MM.1S (cell line): ENCODE results near the gene SLC9C1.
A peak's percentile ranks its signal among the peaks of the same experiment; 100 is the strongest.

ENCODE experiments used
- DNase-seq: peaks from one replicate; pipeline ENCODE4 v3.0.0-alpha.2; 2015
- H2AFZ ChIP-seq: fragments of 300-600 bp; sonication (generic); 2 replicates; pipeline ENCODE4 v1.6.0; 2016; ENCODE audit warnings: antibody characterized with exemption, low read length
- H3F3A ChIP-seq: fragments of 300-600 bp; sonication (generic); 2 replicates; pipeline ENCODE4 v1.6.1; 2016; ENCODE audit warnings: mild to moderate bottlenecking, antibody characterized with exemption, low read length, moderate library complexity, mixed read lengths; ENCODE audit not compliant: insufficient read depth
- H3K27ac ChIP-seq: fragments of 300-600 bp; sonication (generic); 2 replicates; pipeline ENCODE4 v1.5.1; 2016; ENCODE audit warnings: mild to moderate bottlenecking, low read length
- H3K27me3 ChIP-seq: fragments of 300-600 bp; sonication (generic); replicated peaks from 2 replicates; pipeline ENCODE4 v1.6.0; 2016; ENCODE audit warnings: low read length; ENCODE audit not compliant: insufficient read depth
- H3K36me3 ChIP-seq: fragments of 300-600 bp; sonication (generic); replicated peaks from 2 replicates; pipeline ENCODE4 v1.6.1; 2016; ENCODE audit warnings: mild to moderate bottlenecking, low read length, mixed read lengths; ENCODE audit not compliant: insufficient read depth
- H3K4me1 ChIP-seq: fragments of 300-600 bp; sonication (generic); 2 replicates; pipeline ENCODE4 v1.6.1; 2016; ENCODE audit warnings: low read length, mixed read lengths
- H3K4me2 ChIP-seq: fragments of 300-600 bp; sonication (generic); 2 replicates; pipeline ENCODE4 v1.6.0; 2016; ENCODE audit warnings: low read depth, low read length
- H3K4me3 ChIP-seq: fragments of 300-600 bp; sonication (generic); 2 replicates; pipeline ENCODE4 v1.5.1; 2016; ENCODE audit warnings: low read length, mixed read lengths
- H3K79me2 ChIP-seq: fragments of 300-600 bp; sonication (generic); 2 replicates; pipeline ENCODE4 v1.6.1; 2016; ENCODE audit warnings: mixed run types, low read length, mixed read lengths
- H3K9ac ChIP-seq: fragments of 300-600 bp; sonication (generic); 2 replicates; pipeline ENCODE4 v1.6.1; 2016; ENCODE audit warnings: low read length, mixed read lengths
- H3K9me2 ChIP-seq: fragments of 300-600 bp; sonication (generic); replicated peaks from 2 replicates; pipeline ENCODE4 v1.6.1; 2016; ENCODE audit warnings: mild to moderate bottlenecking, low read length, mixed read lengths; ENCODE audit not compliant: insufficient read depth
- H3K9me3 ChIP-seq: fragments of 300-600 bp; sonication (generic); replicated peaks from 2 replicates; pipeline ENCODE4 v1.6.1; 2016; ENCODE audit warnings: mild to moderate bottlenecking, low read length, mixed read lengths; ENCODE audit not compliant: insufficient read depth
- H4K20me1 ChIP-seq: fragments of 300-600 bp; sonication (generic); 2 replicates; pipeline ENCODE4 v1.6.1; 2016; ENCODE audit warnings: mild to moderate bottlenecking, low read length, moderate library complexity, mixed read lengths; ENCODE audit not compliant: insufficient read depth
- EZH2 ChIP-seq: fragments of 300-600 bp; sonication (generic); optimal IDR thresholded peaks from 2 replicates; pipeline ENCODE3; 2017; ENCODE audit warnings: low read depth, mild to moderate bottlenecking, antibody characterized with exemption, low read length, mixed read lengths
- EZH2phosphoT487 ChIP-seq: fragments of 300-600 bp; sonication (generic); IDR thresholded peaks from 2 replicates; pipeline ENCODE4 v1.6.1; 2018; ENCODE audit warnings: antibody characterized with exemption, low read length
- TF ChIP-seq, protein P1 (sequence below): fragments of 300-600 bp; sonication (generic); IDR thresholded peaks from 2 replicates; pipeline ENCODE4 v1.5.1; 2016; ENCODE audit warnings: antibody characterized with exemption, low read length, mixed read lengths

SLC9C1 gene

DNA sequence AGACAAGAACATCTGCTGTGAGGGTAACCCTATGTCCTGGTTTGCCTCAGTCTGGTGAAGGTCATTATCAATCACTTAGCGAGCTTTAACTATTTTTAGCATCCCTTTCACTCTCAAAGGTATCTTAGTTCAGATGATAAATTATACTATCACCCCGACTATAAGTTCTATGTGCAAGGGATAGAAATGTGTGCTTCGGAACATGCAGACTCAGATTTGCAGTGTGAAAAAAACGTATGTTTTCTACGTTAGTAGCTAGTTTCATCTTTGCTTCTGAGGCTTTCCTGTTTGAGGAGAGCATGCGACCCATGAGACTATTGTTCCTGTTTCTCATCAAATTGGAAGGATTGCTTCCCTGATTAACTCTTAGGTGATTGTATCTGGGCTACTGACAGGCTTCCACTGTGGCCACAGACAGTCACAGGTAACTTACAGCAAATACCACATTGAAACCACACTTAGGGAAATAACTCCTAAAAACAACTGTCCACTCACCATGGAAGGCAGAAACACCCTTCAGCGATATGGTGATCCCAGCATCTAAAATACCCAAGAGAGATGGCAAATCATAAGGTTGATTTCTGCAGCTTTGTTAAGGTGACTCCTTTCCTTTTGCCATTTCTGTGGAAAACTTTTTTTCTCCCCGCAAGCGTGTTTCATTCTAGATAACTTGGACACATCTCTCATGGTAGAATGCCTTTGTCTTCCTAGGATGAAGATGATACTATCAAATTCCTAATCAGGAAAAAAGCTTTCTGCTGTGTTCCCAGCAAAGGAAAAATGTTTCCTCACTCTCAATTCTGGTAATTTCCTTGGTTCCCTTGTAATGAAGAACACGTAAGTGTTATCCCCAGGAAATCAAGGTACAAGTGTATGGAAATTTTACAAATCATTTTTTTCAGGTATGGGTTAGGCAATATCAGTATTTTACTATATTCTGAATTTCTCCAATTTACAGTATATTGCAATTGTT, 166.2 kb downstream of the SLC9C1 start:
- peak; percentile 42 for DNase-seq
- TF ChIP-seq, protein P1, sequence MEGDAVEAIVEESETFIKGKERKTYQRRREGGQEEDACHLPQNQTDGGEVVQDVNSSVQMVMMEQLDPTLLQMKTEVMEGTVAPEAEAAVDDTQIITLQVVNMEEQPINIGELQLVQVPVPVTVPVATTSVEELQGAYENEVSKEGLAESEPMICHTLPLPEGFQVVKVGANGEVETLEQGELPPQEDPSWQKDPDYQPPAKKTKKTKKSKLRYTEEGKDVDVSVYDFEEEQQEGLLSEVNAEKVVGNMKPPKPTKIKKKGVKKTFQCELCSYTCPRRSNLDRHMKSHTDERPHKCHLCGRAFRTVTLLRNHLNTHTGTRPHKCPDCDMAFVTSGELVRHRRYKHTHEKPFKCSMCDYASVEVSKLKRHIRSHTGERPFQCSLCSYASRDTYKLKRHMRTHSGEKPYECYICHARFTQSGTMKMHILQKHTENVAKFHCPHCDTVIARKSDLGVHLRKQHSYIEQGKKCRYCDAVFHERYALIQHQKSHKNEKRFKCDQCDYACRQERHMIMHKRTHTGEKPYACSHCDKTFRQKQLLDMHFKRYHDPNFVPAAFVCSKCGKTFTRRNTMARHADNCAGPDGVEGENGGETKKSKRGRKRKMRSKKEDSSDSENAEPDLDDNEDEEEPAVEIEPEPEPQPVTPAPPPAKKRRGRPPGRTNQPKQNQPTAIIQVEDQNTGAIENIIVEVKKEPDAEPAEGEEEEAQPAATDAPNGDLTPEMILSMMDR, result no peak
- no peak for TF ChIP-seq EZH2
- Histone ChIP-seq H3K9me3 (no peaks in the 10 kb centered on the region), H2AFZ (no peak overlapping the region), H3K27ac (peak overlapping the region; percentile 81), H3K27me3 (no peaks in the 10 kb centered on the region), H4K20me1 (no peaks in the 10 kb centered on the region), H3K4me3 (peak overlapping the region; percentile 24), H3K36me3 (0 out of 2 replicates have a peak, but pooled peaks cover 3% of the 10 kb centered on the region), H3K4me1 (peaks cover 68% of the 10 kb centered on the region), H3K9ac (peak overlapping the region; percentile 40), H3F3A (peaks cover 52% of the 10 kb centered on the region), H3K79me2 (peaks cover 66% of the 10 kb centered on the region), H3K9me2 (no peaks in the 10 kb centered on the region), H3K4me2 (peak overlapping the region; percentile 68)

DNA sequence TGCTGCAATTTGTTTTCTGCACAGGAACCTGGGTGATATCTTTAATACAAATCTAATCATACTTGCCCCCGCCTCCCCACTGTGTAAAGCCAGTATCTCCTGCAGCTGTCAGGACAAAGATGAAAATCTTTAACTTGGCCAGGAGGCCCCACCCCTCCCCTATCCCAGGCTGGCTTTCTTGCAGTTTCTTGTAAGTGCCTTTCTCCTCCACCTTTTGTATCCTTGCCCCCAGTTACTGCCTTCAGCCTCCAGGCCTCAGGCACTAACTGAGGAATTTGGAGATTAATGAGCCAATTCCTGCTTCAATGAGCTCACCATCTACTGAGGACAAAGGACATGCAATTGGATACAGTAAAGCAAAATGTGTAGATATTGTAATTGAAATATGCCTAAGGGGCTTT, 167.5 kb downstream of the SLC9C1 start:
- no peak for DNase-seq
- Histone ChIP-seq H3K4me2 (peak overlapping the region; percentile 68), H2AFZ (no peak overlapping the region), H3K79me2 (peaks cover 58% of the 10 kb centered on the region), H3K9ac (peak overlapping the region; percentile 40), H3K4me1 (peaks cover 80% of the 10 kb centered on the region), H3K36me3 (0 out of 2 replicates have a peak, but pooled peaks cover 3% of the 10 kb centered on the region), H3F3A (peaks cover 50% of the 10 kb centered on the region), H4K20me1 (no peaks in the 10 kb centered on the region), H3K4me3 (no peak overlapping the region), H3K9me3 (no peaks in the 10 kb centered on the region), H3K27ac (peak overlapping the region; percentile 81; the same call in 1 of the 2 replicates), H3K9me2 (no peaks in the 10 kb centered on the region), H3K27me3 (no peaks in the 10 kb centered on the region)
- TF ChIP-seq EZH2 (no peak), EZH2phosphoT487 (no peak)
- TF ChIP-seq, protein P1, result no peak

DNA sequence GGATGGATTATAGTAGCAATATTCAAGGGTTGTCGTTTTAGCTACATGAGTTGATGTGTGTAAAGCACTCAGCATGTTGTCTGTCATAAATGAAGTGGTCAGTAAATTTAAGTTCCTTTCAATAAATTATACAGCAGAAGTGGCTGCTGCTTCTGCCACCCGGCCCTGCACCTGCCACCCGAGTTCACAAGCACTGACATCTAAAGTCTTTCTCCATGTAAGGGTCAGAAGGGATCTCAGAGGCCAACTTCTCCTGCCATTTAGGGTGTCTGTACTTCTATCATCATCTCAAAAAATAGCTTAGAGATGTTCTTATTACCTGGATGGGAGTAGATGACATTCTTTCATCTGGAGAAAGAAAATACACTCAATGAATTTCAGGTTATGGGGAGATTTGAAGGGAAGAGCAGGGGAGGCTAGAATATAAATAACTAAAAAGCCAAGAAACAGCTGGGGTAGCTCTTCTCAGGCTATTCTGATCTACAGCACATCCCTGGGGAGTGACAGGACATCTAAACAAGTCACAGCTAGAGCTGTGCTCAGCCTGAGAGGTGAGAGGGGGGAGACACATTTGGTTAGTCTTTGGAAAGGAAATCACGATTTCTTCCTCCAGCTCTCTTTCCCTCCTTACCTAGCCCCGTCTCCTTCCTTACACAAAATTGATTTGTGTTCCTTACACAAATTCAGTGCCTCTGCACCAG, 169.0 kb downstream of the SLC9C1 start:
- H3K4me2 ChIP-seq, result no peak overlapping the region
- no peaks in the 10 kb centered on the region for H3K27me3 ChIP-seq
- peaks cover 49% of the 10 kb centered on the region for H3F3A ChIP-seq
- no peak overlapping the region for H3K27ac ChIP-seq
- DNase-seq, result no peak
- no peaks in the 10 kb centered on the region for H4K20me1 ChIP-seq
- H2AFZ ChIP-seq, result no peak overlapping the region
- H3K36me3 ChIP-seq, result 0 out of 2 replicates have a peak, but pooled peaks cover 3% of the 10 kb centered on the region
- H3K9me2 ChIP-seq, result no peaks in the 10 kb centered on the region
- TF ChIP-seq, protein P1, result no peak
- TF ChIP-seq EZH2phosphoT487, result no peak
- TF ChIP-seq EZH2, result no peak
- no peaks in the 10 kb centered on the region for H3K9me3 ChIP-seq
- H3K4me3 ChIP-seq, result no peak overlapping the region
- peaks cover 81% of the 10 kb centered on the region for H3K4me1 ChIP-seq
- H3K9ac ChIP-seq, result no peak overlapping the region
- peaks cover 50% of the 10 kb centered on the region for H3K79me2 ChIP-seq
